Activated CD8-positive, alpha-beta memory T cell treated with anti-CD3 and anti-CD28 coated beads, Interleukin-2, amount 10 ng/mL, durations not matched to agents 7 days and 5 days (primary cell): ENCODE data around the gene HSPG2. TPM values are rescaled to one million over a fixed set of nuclear protein-coding genes. Genes with fewer than 3 reads are reported as not detected.
"Not testable (repeated sequence)": the region's sequence is repeated elsewhere in the genome, so short reads cannot be mapped to it uniquely, and the experiment has no call there.

ENCODE experiments used
- ATAC-seq: fragments of 150-1000 bp; cut with Tn5 transposase; one replicate; pipeline ENCODE4 v1.10.0; 2021; ENCODE audit warnings: moderate library complexity
- CTCF ChIA-PET: fragments of 350-600 bp; sonication (Branson Sonifier 250); formaldehyde crosslinking; loops from one replicate; lab custom pipeline; 2021; ENCODE audit warnings: antibody characterized with exemption; lab: Charles Lee
- DNase-seq: peaks from one replicate; pipeline ENCODE4 v3.0.0-alpha.2; 2020
- H3K27ac Mint-ChIP-seq: one replicate; pipeline ENCODE4 v1.8.0; 2021; ENCODE audit warnings: mild to moderate bottlenecking, mixed read lengths
- H3K27me3 Mint-ChIP-seq: one replicate; pipeline ENCODE4 v1.8.0; 2021; ENCODE audit warnings: mixed read lengths
- H3K36me3 Mint-ChIP-seq: one replicate; pipeline ENCODE4 v1.8.0; 2021; ENCODE audit warnings: mild to moderate bottlenecking, mixed read lengths
- H3K4me1 Mint-ChIP-seq: one replicate; pipeline ENCODE4 v1.8.0; 2021; ENCODE audit warnings: mixed read lengths
- H3K4me3 Mint-ChIP-seq: one replicate; pipeline ENCODE4 v1.8.0; 2021; ENCODE audit warnings: mild to moderate bottlenecking, moderate library complexity, mixed read lengths
- H3K9me3 Mint-ChIP-seq: one replicate; pipeline ENCODE4 v1.8.0; 2022; ENCODE audit warnings: low read depth, mixed read lengths
- total RNA-seq, 2 experiments: library from RNA; stranded (reverse); gene quantifications; one replicate each; pipeline ENCODE4 v1.2.3, GENCODE V29; 2021

The HSPG2 gene
- total RNA-seq, 2 experiments from 2014 or later = 1.0 to 2.5 TPM

DNA sequence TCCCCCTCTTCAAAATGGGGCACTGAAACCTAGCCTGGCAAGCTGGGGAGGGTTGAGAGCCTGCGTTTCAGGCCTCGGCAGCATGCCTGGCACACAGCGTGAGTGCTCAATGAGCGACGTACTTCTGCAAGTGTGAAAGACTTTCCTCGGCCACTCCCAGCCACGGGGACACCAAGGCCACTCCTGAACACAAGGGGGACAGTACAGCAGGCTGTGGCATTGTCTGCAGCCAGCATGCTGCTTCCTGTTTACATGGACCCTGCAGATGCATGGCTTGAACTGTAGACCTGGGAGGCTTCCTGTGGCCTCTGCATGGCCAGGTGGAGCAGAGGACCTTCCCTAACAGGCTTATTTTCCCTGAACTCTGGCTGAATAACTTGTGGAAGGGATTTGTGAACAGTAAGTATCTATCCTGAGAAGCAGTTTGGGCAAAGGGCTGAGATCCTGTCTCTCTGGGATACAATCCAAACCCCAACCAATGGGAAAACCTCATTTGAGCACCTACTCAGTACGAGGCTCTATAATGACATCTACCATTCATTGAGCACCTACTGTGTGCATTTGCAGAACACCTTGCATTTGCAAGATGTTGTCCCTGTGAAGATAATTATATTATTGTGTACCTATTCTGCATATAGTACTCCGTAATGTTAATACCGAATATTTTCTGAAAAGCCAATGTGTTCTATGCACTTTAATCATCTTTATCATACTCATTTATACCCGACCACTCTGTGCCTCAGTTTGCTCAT is 9.9 kb upstream of the HSPG2 start:
- H3K27me3 Mint-ChIP-seq = peaks cover 3% of the 10 kb centered on the region
- no peak for ATAC-seq
- no peaks in the 10 kb centered on the region for H3K36me3 Mint-ChIP-seq
- CTCF ChIA-PET = interaction anchor here (1.0 kb wide), 1 partner anchor 9 kb away, joined by 3 read pairs; no protein-coding TSS in a partner anchor
- no peak overlapping the region for H3K27ac Mint-ChIP-seq
- no peak for DNase-seq
- H3K4me1 Mint-ChIP-seq = no peaks in the 10 kb centered on the region
- no peaks in the 10 kb centered on the region for H3K9me3 Mint-ChIP-seq
- H3K4me3 Mint-ChIP-seq = no peak overlapping the region

DNA sequence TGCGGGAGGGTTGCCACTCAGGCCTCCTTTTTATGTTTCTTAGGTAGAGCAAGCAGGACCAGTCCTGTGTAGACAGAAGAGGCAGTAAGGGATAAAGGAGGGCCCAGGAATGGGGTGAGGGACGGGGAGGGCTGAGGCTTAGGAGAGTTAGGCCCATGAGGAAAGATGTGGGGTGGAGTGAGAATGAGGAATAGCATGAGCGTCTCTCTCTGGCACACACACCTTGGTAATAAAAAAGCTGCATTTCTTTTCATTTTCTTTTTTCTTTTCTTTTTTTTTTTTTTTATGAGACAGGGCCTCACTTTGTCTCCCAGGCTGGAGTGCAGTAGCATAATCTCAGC is 7.6 kb upstream of the HSPG2 start:
- H3K27ac Mint-ChIP-seq = no peak overlapping the region
- no peak overlapping the region for H3K4me3 Mint-ChIP-seq
- CTCF ChIA-PET = no interaction called here

DNA sequence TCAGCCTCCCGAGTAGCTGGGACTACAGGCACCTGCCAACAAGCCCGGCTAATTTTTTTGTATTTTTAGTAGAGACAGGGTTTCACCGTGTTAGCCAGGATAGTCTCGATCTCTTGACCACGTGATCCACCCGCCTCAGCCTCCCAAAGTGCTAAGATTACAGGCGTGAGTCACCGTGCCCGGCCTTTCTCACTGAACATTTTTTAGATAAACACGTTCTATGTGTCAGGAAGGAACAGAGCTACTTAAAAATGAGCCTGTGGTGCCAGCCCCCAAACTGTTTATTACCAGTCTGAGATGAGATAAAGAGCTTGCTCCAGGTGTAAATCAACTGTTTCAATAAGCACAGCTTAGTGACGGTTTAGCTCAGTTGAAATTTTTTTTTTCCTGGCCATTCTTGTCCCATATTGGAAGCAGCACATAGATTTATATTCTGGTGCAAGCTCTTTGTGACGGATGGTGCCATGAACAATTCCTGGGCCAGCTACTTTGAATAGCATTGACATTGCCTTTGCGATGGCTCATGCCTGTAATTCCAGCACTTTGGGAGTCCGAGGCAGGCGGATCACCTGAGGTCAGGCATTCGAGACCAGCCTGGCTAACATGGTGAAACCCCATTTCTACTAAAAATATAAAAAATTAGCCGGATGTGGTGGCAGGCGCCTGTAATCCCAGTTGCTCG is 6.0 kb upstream of the HSPG2 start:
- not testable (repeated sequence) for ATAC-seq, H3K4me3 Mint-ChIP-seq, H3K4me1 Mint-ChIP-seq, H3K36me3 Mint-ChIP-seq, H3K9me3 Mint-ChIP-seq, DNase-seq, H3K27ac Mint-ChIP-seq
- H3K27me3 Mint-ChIP-seq = peaks cover 30% of the 10 kb centered on the region
- CTCF ChIA-PET = interaction anchor here (0.7 kb wide), 1 partner anchor 9 kb away, joined by 3 read pairs; no protein-coding TSS in a partner anchor

More for the DNA sequence above, 7.6 kb upstream of the HSPG2 start:
- no peak for DNase-seq
- no peaks in the 10 kb centered on the region for H3K36me3 Mint-ChIP-seq
- no peaks in the 10 kb centered on the region for H3K4me1 Mint-ChIP-seq
- H3K27me3 Mint-ChIP-seq = peaks cover 17% of the 10 kb centered on the region
- no peaks in the 10 kb centered on the region for H3K9me3 Mint-ChIP-seq
- no peak for ATAC-seq

DNA sequence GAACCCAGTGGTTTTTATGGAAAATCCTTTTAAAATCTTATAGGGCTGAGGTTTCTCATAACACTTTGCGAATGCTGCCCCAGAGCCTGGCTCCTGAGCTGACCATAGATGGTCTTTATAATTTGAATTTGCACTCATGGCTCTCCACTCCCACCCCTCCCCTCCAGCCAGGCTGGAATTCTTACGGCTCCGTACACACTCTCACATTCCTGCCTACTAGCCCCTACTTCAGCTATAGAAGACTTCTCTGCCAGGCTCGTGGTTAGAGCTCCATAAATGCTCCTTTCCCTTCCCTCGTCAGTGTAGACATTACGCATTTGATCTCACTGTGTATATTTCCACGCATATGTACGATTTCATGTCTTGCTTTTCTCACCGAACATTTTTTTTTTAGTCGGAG is 5.4 kb upstream of the HSPG2 start:
- peaks cover 35% of the 10 kb centered on the region for H3K27me3 Mint-ChIP-seq
- ATAC-seq (no peak), DNase-seq (no peak)
- H3K9me3 Mint-ChIP-seq = no peaks in the 10 kb centered on the region
- peaks cover 3% of the 10 kb centered on the region for H3K36me3 Mint-ChIP-seq
- H3K4me1 Mint-ChIP-seq = peaks cover 5% of the 10 kb centered on the region
- CTCF ChIA-PET = interaction anchor here (0.7 kb wide), 1 partner anchor 10 kb away, joined by 3 read pairs; no protein-coding TSS in a partner anchor
- no peak overlapping the region for H3K4me3 Mint-ChIP-seq
- H3K27ac Mint-ChIP-seq = no peak overlapping the region

DNA sequence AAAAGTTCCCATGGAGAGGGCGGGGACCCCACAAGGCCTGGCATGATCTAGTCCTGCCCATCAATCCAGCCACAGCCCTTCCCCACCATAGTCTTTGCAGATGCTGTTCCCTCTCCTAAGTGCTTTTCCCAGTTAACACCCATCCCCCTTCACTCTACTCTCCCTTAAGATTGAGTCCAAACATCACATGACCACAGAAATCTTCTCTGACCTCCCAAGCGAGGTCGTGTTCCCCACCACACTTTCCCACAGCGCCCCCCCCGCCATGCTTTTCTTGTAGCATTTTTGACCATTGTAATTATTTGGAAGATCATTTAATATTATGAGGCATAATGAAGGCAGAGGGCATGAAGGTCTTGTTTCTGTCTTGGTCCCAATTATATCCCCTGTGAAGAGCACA is 4.3 kb upstream of the HSPG2 start:
- ATAC-seq = no peak
- Mint-ChIP-seq H3K4me3 (no peak overlapping the region), H3K27me3 (peaks cover 38% of the 10 kb centered on the region), H3K9me3 (no peaks in the 10 kb centered on the region), H3K36me3 (peaks cover 3% of the 10 kb centered on the region), H3K27ac (no peak overlapping the region), H3K4me1 (peaks cover 5% of the 10 kb centered on the region)
- CTCF ChIA-PET = no interaction called here
- no peak for DNase-seq

DNA sequence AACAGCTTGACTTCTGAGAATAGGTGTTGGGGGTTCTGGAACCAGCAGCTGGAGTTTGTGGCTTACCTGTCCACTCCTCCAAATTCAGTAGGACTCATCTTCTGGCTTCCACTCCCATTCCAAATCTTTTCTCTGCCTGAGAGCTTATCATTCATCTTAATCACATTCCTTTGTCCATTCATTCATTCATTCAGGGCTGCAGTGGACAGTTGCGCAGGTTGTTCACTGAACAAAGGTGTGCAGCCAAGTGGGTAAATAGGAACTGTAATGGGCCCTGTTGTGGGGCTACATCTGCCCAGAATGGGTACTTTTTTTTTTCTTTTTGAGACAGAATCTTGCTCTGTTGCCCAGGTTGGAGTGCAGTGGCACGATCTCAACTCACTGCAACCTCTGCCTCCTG is 3.4 kb upstream of the HSPG2 start:
- Mint-ChIP-seq H3K4me1 (peaks cover 5% of the 10 kb centered on the region), H3K36me3 (peaks cover 3% of the 10 kb centered on the region), H3K9me3 (no peaks in the 10 kb centered on the region), H3K4me3 (no peak overlapping the region), H3K27ac (no peak overlapping the region), H3K27me3 (peaks cover 46% of the 10 kb centered on the region)
- DNase-seq = no peak
- CTCF ChIA-PET = interaction anchor here (1.0 kb wide), 1 partner anchor 19 kb away, joined by 3 read pairs; no protein-coding TSS in a partner anchor
- ATAC-seq = no peak

DNA sequence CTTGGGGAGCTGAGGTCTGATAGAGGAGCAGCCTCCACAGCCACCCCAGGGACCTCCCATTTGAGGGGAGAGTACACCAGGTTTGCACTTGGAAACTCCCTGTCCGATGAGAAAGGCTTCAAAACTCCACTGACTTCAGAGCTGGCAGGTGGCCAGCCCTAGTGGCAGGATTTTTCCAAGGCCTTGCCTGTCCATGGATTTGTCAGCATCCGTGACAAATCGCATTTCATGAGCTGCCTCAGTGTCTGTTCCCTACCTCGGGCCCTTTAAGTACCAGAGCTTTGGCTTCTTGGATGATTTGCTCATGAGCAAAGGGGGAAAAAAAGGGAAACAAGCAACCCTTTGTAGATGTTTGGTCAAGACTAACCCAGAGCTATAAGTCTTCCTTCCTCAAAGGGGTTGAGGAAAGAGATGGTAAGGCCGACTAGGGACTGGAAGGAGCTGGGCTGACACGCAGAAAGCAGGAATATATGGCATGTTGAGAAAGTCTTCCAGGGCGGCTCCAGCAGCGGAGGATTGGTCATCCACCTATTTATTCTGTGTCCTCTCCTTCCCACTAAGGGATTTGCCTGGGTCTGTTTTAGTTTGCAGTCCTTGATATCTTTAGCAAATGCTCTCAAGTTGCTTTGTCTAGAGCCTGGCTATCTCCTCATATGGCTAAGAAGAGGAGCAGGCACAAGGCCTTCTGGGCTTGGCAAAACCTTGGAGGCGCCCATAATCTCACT is 2.7 kb upstream of the HSPG2 start:
- H3K9me3 Mint-ChIP-seq = no peaks in the 10 kb centered on the region
- ATAC-seq = no peak
- no peak overlapping the region for H3K27ac Mint-ChIP-seq
- H3K27me3 Mint-ChIP-seq = peaks cover 48% of the 10 kb centered on the region
- H3K36me3 Mint-ChIP-seq = peaks cover 3% of the 10 kb centered on the region
- H3K4me3 Mint-ChIP-seq = no peak overlapping the region
- H3K4me1 Mint-ChIP-seq = peaks cover 5% of the 10 kb centered on the region
- DNase-seq = no peak
- CTCF ChIA-PET = interaction anchor here (1.0 kb wide), 1 partner anchor 19 kb away, joined by 3 read pairs; no protein-coding TSS in a partner anchor

DNA sequence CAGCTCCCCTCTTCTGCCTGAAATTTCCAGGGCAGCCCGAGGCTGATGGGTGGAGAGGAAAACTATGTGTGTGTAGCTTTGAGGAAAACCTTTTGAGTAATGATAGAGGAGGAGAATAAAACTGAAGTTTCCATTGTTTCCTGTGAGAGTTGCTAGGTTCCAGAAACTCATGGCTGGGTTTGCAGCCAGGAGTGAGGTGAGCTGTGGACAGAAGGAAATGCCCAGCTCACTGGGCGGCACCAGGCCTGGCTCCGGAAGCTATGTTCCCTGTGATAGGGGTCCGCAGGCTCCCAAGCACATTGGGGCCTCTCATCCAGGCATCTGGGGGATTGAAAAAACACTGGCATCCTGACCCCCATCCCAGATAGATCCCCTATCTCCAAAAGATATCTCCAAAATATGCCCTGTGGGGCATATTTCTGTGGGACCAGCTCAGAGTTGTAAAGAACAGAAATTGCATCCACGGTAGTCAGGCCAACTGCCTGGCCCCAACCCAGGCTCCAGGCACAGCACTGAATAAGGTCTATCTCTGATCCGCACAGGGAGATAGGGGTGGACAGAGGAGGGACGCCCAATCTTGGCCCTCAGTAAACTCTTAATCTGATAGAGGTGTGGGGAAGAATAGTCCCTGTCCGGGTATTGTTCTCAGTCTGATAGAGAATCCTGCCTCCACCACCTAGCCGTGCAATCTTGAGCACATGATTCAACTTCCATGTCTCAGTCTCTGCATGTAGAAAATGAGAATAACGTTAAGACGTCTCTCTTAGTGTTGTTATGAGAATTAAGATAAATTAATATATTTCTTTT is 1.8 kb upstream of the HSPG2 start:
- DNase-seq (no peak), ATAC-seq (no peak)
- Mint-ChIP-seq H3K9me3 (no peaks in the 10 kb centered on the region), H3K27ac (no peak overlapping the region), H3K27me3 (peaks cover 45% of the 10 kb centered on the region), H3K36me3 (peaks cover 3% of the 10 kb centered on the region), H3K4me3 (peak overlapping the region; percentile 11), H3K4me1 (peaks cover 5% of the 10 kb centered on the region)
- CTCF ChIA-PET = interaction anchor here (1.0 kb wide), 1 partner anchor 20 kb away, joined by 3 read pairs; no protein-coding TSS in a partner anchor

DNA sequence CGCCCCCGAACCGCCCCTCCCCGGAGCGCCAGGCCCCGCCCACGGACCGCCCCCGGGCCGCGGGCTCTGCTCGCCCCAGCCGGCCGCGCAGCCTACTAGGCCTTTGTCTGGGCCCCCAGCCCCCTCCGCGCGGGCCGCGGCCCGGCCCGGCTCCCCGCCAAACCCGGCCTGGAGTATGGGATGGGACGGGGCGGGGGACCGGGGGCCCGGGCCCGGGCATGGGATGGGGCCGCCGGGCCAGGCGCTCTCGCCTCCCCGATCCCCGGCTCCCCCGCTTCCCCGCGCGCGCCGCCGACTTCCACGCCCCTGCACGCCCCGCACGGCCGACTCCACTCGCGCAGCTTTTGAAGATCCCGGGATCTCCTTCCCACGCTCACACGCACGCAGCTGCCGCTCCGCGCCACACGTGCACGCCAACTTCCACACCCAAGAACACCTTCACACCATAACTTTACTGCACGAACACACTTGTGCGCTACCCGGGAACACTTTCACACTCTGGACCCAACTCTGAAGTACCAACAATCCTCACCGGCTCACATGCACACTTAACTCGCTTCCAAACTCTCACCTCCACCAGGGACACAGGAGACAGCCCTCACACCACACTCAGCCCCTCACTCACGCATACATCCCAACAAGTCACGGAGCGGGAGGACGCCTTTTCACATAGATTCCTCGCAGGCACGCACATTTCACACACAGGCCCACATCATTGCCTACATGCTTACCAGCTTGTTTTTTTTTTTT is 437 bp upstream of the HSPG2 start:
- CTCF ChIA-PET = no interaction called here
- Mint-ChIP-seq H3K9me3 (no peaks in the 10 kb centered on the region), H3K4me3 (peak overlapping the region; percentile 76), H3K4me1 (peaks cover 5% of the 10 kb centered on the region), H3K27ac (no peak overlapping the region), H3K36me3 (peaks cover 3% of the 10 kb centered on the region), H3K27me3 (peaks cover 45% of the 10 kb centered on the region)
- peak; percentile 86 for ATAC-seq
- DNase-seq = peak; percentile 59

DNA sequence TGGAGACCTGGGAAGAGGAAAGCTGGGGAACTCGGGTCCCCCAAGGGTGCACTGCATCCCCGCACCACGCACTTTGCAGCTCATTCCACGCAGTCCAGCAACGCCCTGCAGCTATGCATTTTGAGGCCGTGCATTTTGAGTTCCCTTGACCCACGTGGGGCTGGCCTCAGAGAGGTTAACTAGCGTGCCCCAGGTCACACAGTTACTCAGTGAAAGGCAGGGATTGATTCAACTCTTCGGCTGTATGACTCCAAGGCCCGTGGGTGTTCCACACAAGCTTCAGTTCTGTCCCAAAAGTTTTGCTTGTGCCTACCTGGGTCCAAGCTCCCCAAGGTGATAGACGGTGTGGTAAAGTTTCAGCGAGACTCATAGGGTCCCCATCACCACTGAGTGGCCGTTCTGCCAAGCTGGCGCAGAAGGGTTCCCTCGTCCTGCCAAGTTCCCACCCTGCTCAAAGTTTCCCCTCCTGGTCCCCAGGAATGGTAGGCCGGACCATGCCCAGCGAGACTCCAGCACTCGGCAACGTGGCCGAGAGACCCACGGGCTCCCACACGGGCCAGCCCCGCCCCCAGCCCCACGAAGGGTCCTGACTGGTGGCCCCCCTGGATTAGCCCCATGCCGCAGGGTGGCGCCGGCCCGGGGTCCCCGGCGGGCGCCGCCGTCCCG is 611 bp downstream of the HSPG2 start:
- DNase-seq = no peak
- peaks cover 5% of the 10 kb centered on the region for H3K4me1 Mint-ChIP-seq
- H3K27ac Mint-ChIP-seq = no peak overlapping the region
- H3K4me3 Mint-ChIP-seq = peak overlapping the region; percentile 40
- H3K9me3 Mint-ChIP-seq = no peaks in the 10 kb centered on the region
- peaks cover 3% of the 10 kb centered on the region for H3K36me3 Mint-ChIP-seq
- CTCF ChIA-PET = no interaction called here
- peaks cover 44% of the 10 kb centered on the region for H3K27me3 Mint-ChIP-seq
- ATAC-seq = no peak

DNA sequence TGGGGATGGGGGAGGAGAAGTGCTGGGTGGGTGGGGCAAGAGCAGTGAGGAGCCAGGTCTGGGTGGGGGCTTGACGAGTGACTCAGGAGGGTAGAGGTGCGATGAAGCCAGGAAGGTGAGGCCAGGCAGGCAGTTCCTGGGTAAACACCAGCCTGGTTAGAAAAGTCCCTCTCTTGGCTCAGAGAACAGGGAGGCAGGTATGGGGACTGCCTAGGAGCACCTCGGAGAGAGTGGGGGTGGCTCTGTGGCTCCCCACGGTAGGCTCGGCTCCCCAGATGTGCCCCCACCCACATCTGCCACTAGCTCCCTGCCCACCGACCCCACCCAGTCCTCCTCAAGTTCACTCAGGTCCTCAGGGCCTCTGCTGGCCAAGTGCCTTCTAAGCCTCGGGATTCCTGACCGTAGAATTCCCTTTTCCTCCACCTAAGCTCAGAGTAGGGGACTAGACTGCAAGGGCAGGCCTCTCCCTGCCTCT is 1.2 kb downstream of the HSPG2 start:
- ATAC-seq (no peak), DNase-seq (no peak)
- CTCF ChIA-PET = no interaction called here
- Mint-ChIP-seq H3K9me3 (no peaks in the 10 kb centered on the region), H3K27me3 (peaks cover 39% of the 10 kb centered on the region), H3K4me3 (no peak overlapping the region), H3K27ac (no peak overlapping the region), H3K36me3 (peaks cover 3% of the 10 kb centered on the region), H3K4me1 (peaks cover 5% of the 10 kb centered on the region)

DNA sequence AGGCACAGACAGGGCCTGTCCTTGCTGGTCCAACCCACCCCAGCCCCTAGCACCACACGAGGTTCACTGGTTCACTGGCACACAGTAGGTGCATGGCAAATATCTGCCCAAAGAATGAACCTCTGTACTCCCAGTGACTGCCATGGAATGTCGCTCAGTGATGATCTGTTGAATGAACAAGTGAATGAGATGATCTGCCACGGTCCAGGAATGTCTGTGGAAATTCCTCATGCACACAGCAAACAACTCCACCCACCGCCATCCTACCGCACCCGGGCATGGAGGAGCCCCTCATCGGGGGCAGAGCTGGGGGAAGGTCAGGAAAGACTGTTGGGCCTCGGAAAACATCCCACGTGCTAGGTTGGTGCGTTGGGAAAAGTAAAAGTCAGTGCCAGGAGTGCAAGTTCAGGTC is 1.7 kb downstream of the HSPG2 start:
- no peak overlapping the region for H3K27ac Mint-ChIP-seq
- H3K27me3 Mint-ChIP-seq = peaks cover 38% of the 10 kb centered on the region
- no peaks in the 10 kb centered on the region for H3K9me3 Mint-ChIP-seq
- H3K36me3 Mint-ChIP-seq = peaks cover 3% of the 10 kb centered on the region
- DNase-seq (no peak), ATAC-seq (no peak)
- H3K4me3 Mint-ChIP-seq = no peak overlapping the region
- CTCF ChIA-PET = no interaction called here
- H3K4me1 Mint-ChIP-seq = peaks cover 5% of the 10 kb centered on the region
